ENCODE measurements around the gene TRAPPC6A.

TRAPPC6A gene

GRCh38 chr19:45151821-45152503, 26.1 kb downstream of the TRAPPC6A start:
- Histone ChIP-seq H3K4me3 (ENCODE audit: low read length) (no peak overlapping the region), H3K4me2 (ENCODE audit: low read length) (no peak overlapping the region), H3K79me2 (ENCODE audit: low read length) (no peaks in the 10 kb centered on the region), H3K27me3 (ENCODE audit: low read depth, low read length) (no peaks in the 10 kb centered on the region), H3K9ac (ENCODE audit: low read length) (no peak overlapping the region), H3K9me3 (ENCODE audit: insufficient read depth, low read length) (no peaks in the 10 kb centered on the region), H3K27ac (ENCODE audit: low read length) (no peak overlapping the region), H3K36me3 (replicated peaks; ENCODE audit: low read depth, low read length) (peaks cover 7% of the 10 kb centered on the region), H2AFZ (ENCODE audit: low read depth, low read length) (no peak overlapping the region), H4K20me1 (ENCODE audit: insufficient read depth, low read length) (no peaks in the 10 kb centered on the region), H3K4me1 (ENCODE audit: low read length) (no peaks in the 10 kb centered on the region)
- no peak for TF ChIP-seq EZH2phosphoT487 (IDR thresholded peaks at IDR 0.05; ENCODE audit: low read depth)

GRCh38 chr19:45151320-45151719, 26.7 kb downstream of the TRAPPC6A start:
- H4K20me1 ChIP-seq (ENCODE audit: insufficient read depth, low read length): no peaks in the 10 kb centered on the region
- no peak overlapping the region for H3K27ac ChIP-seq (ENCODE audit: low read length)
- no peak overlapping the region for H3K4me3 ChIP-seq (ENCODE audit: low read length)
- H3K36me3 ChIP-seq (replicated peaks; ENCODE audit: low read depth, low read length): peaks cover 7% of the 10 kb centered on the region
- no peak overlapping the region for H3K4me2 ChIP-seq (ENCODE audit: low read length)
- no peaks in the 10 kb centered on the region for H3K27me3 ChIP-seq (ENCODE audit: low read depth, low read length)
- no peak overlapping the region for H2AFZ ChIP-seq (ENCODE audit: low read depth, low read length)
- TF ChIP-seq EZH2phosphoT487 (IDR thresholded peaks at IDR 0.05; ENCODE audit: low read depth): no peak
- no peak for TF ChIP-seq CTCF (IDR thresholded peaks at IDR 0.05; ENCODE audit: low read depth, low read length)
- H3K79me2 ChIP-seq (ENCODE audit: low read length): no peaks in the 10 kb centered on the region
- H3K4me1 ChIP-seq (ENCODE audit: low read length): no peaks in the 10 kb centered on the region
- H3K9ac ChIP-seq (ENCODE audit: low read length): no peak overlapping the region
- H3K9me3 ChIP-seq (ENCODE audit: insufficient read depth, low read length): no peaks in the 10 kb centered on the region

- Histone ChIP-seq H3K36me3 (replicated peaks; ENCODE audit: low read depth, low read length) (peaks cover 7% of the 10 kb centered on the region), H3K4me1 (ENCODE audit: low read length) (no peaks in the 10 kb centered on the region), H3K9me3 (ENCODE audit: insufficient read depth, low read length) (no peaks in the 10 kb centered on the region), H3K4me2 (ENCODE audit: low read length) (no peak overlapping the region), H2AFZ (ENCODE audit: low read depth, low read length) (no peak overlapping the region), H3K4me3 (ENCODE audit: low read length) (no peak overlapping the region), H4K20me1 (ENCODE audit: insufficient read depth, low read length) (no peaks in the 10 kb centered on the region), H3K27ac (ENCODE audit: low read length) (no peak overlapping the region), H3K79me2 (ENCODE audit: low read length) (no peaks in the 10 kb centered on the region), H3K9ac (ENCODE audit: low read length) (no peak overlapping the region), H3K27me3 (ENCODE audit: low read depth, low read length) (no peaks in the 10 kb centered on the region)
- no peak for TF ChIP-seq EZH2phosphoT487 (IDR thresholded peaks at IDR 0.05; ENCODE audit: low read depth)
- TF ChIP-seq CTCF (IDR thresholded peaks at IDR 0.05; ENCODE audit: low read depth, low read length): no peak
Observed at GRCh38 chr19:45150751-45151281, 27.2 kb downstream of the TRAPPC6A start.

- Histone ChIP-seq H2AFZ (ENCODE audit: low read depth, low read length) (no peak overlapping the region), H3K4me2 (ENCODE audit: low read length) (no peak overlapping the region), H3K27ac (ENCODE audit: low read length) (no peak overlapping the region), H3K9me3 (ENCODE audit: insufficient read depth, low read length) (no peaks in the 10 kb centered on the region), H3K4me3 (ENCODE audit: low read length) (no peak overlapping the region), H3K9ac (ENCODE audit: low read length) (no peak overlapping the region), H3K4me1 (ENCODE audit: low read length) (no peaks in the 10 kb centered on the region), H3K79me2 (ENCODE audit: low read length) (no peaks in the 10 kb centered on the region), H4K20me1 (ENCODE audit: insufficient read depth, low read length) (no peaks in the 10 kb centered on the region), H3K36me3 (replicated peaks; ENCODE audit: low read depth, low read length) (peaks cover 7% of the 10 kb centered on the region), H3K27me3 (ENCODE audit: low read depth, low read length) (no peaks in the 10 kb centered on the region)
- TF ChIP-seq EZH2phosphoT487 (IDR thresholded peaks at IDR 0.05; ENCODE audit: low read depth) (no peak), CTCF (IDR thresholded peaks at IDR 0.05; ENCODE audit: low read depth, low read length) (no peak)
Observed at GRCh38 chr19:45150180-45150579, 27.9 kb downstream of the TRAPPC6A start.

All from OCI-LY3 (cell line).